BLaER1 (cell line): ENCODE results near the gene ARHGAP22.

ENCODE experiments used
- H3K27ac ChIP-seq: shearing (Covaris generic); formaldehyde crosslinking; 2 replicates; pipeline ENCODE4 v1.8.1; 2022
- H3K27me3 ChIP-seq: shearing (Covaris generic); formaldehyde crosslinking; 2 replicates; pipeline ENCODE4 v1.8.1; 2022
- H3K36me3 ChIP-seq: shearing (Covaris generic); formaldehyde crosslinking; 2 replicates; pipeline ENCODE4 v1.8.1; 2022
- H3K4me1 ChIP-seq: shearing (Covaris generic); formaldehyde crosslinking; 2 replicates; pipeline ENCODE4 v1.8.1; 2022
- H3K4me2 ChIP-seq: shearing (Covaris generic); formaldehyde crosslinking; 2 replicates; pipeline ENCODE4 v1.8.1; 2022
- H3K4me3 ChIP-seq: shearing (Covaris generic); formaldehyde crosslinking; 2 replicates; pipeline ENCODE4 v1.8.1; 2022
- H3K9ac ChIP-seq: shearing (Covaris generic); formaldehyde crosslinking; 2 replicates; pipeline ENCODE4 v1.8.1; 2022
- H3K9me3 ChIP-seq: shearing (Covaris generic); formaldehyde crosslinking; 2 replicates; pipeline ENCODE4 v1.8.1; 2022
- H4K20me1 ChIP-seq: shearing (Covaris generic); formaldehyde crosslinking; 2 replicates; pipeline ENCODE4 v1.8.1; 2022
- Cebpa-rat ChIP-seq: shearing (Covaris generic); IDR thresholded peaks from 2 replicates; pipeline ENCODE4 v1.8.1; 2022

ARHGAP22 gene

DNA sequence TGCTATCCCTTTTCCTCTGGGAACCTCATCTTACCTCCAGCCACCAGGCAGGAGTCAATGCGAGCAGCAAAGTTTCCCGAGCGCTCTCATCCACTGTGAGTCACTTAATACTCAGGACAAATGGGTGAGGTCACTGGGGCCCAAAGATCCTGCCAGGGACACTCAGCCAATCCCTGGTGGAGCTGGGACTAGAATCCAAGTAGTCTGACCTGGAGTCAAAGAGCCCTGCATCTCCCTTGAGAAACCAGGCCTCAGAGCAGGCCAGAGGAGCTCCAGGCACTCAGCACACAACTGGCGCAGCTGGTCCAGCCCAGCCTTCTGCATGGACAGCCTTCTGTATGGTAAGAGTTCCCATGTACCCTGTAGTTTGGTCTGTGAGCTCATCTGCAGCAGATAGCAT, 156.1 kb downstream of the ARHGAP22 start:
- Histone ChIP-seq H3K4me2 (no peak overlapping the region), H3K4me3 (no peak overlapping the region), H4K20me1 (no peaks in the 10 kb centered on the region), H3K9me3 (no peaks in the 10 kb centered on the region), H3K36me3 (no peaks in the 10 kb centered on the region), H3K27ac (no peak overlapping the region), H3K9ac (no peak overlapping the region), H3K27me3 (no peaks in the 10 kb centered on the region), H3K4me1 (peaks cover 49% of the 10 kb centered on the region)
- TF ChIP-seq Cebpa-rat, result no peak

DNA sequence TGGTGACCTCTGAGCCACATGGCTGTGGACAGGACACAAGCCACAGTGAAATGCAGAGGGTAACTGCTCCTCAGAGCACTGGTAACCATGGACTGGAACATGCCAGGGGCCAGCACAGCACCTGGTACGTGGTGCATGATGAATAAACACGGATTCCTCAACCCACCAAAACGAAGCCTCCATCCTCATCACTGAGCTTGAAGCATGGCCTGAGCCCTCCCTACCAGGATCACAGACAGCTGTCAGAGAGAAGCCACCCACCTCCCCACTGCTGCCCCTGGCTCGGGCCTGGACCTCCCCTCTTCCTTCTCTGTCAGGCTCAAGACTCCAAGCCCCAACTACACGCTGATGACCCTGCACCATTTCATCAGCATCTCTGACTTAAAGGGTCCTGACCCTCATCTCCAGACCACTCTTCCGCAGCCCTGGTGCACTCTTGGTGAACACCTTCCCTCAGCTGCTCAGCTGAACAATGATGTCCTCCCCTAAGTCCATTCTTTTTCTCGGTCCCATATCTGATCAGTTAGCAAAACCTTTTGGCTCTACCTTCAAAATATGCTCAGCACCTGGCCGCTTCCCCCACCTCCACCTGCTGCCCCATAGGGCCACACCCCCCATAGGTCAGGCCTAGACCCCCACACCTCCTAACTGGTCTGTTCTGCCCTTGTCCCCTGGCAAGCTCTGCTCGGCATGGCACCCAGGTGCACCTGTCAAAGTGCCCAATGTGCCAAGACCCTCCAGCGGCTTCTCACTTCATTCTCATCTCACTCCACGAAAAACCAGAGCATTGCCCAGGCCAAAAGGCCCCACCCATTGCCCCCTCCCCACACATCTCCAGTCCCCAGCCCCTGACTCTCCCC, 157.3 kb downstream of the ARHGAP22 start:
- no peak overlapping the region for H3K9ac ChIP-seq
- H4K20me1 ChIP-seq, result no peaks in the 10 kb centered on the region
- H3K36me3 ChIP-seq, result no peaks in the 10 kb centered on the region
- no peak overlapping the region for H3K4me3 ChIP-seq
- H3K9me3 ChIP-seq, result no peaks in the 10 kb centered on the region
- H3K27me3 ChIP-seq, result no peaks in the 10 kb centered on the region
- H3K4me1 ChIP-seq, result peaks cover 37% of the 10 kb centered on the region
- peak overlapping the region; percentile 20 for H3K4me2 ChIP-seq
- no peak for TF ChIP-seq Cebpa-rat
- H3K27ac ChIP-seq, result no peak overlapping the region

- Histone ChIP-seq H3K27ac (no peak overlapping the region), H3K4me1 (peaks cover 29% of the 10 kb centered on the region), H3K4me3 (no peak overlapping the region), H3K9me3 (no peaks in the 10 kb centered on the region), H3K36me3 (peaks cover 3% of the 10 kb centered on the region; the same call in 1 of the 2 replicates), H3K4me2 (peak overlapping the region; percentile 20), H4K20me1 (no peaks in the 10 kb centered on the region), H3K9ac (no peak overlapping the region), H3K27me3 (no peaks in the 10 kb centered on the region)
- TF ChIP-seq Cebpa-rat, result no peak
Observed at GRCh38 chr10:48446785-48447184, 158.1 kb downstream of the ARHGAP22 start.

DNA sequence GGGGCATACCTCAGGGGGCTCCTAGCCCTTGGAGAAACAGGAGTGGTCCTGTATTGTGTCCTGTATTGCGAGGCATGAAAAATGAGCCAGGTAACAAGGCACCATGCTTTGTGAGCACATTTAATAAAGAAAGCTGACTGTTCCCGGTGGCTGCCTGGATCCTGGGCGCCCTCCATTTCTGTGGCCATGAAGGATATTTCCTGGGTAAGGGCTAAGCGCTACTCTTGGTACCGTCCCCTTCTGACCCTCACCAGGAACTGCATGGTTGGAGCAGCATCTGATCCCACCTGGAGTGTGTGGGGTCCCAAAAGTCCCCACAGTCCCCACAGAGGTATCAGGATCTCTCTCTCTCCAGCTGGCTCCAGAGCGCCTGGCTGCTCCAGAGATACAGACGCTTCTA, 158.9 kb downstream of the ARHGAP22 start:
- H3K27ac ChIP-seq, result no peak overlapping the region
- H3K4me1 ChIP-seq, result peaks cover 25% of the 10 kb centered on the region
- H4K20me1 ChIP-seq, result no peaks in the 10 kb centered on the region
- TF ChIP-seq Cebpa-rat, result no peak
- no peak overlapping the region for H3K4me3 ChIP-seq
- peaks cover 3% of the 10 kb centered on the region; the same call in 1 of the 2 replicates for H3K36me3 ChIP-seq
- no peaks in the 10 kb centered on the region for H3K27me3 ChIP-seq
- H3K4me2 ChIP-seq, result no peak overlapping the region
- H3K9ac ChIP-seq, result no peak overlapping the region
- no peaks in the 10 kb centered on the region for H3K9me3 ChIP-seq

DNA sequence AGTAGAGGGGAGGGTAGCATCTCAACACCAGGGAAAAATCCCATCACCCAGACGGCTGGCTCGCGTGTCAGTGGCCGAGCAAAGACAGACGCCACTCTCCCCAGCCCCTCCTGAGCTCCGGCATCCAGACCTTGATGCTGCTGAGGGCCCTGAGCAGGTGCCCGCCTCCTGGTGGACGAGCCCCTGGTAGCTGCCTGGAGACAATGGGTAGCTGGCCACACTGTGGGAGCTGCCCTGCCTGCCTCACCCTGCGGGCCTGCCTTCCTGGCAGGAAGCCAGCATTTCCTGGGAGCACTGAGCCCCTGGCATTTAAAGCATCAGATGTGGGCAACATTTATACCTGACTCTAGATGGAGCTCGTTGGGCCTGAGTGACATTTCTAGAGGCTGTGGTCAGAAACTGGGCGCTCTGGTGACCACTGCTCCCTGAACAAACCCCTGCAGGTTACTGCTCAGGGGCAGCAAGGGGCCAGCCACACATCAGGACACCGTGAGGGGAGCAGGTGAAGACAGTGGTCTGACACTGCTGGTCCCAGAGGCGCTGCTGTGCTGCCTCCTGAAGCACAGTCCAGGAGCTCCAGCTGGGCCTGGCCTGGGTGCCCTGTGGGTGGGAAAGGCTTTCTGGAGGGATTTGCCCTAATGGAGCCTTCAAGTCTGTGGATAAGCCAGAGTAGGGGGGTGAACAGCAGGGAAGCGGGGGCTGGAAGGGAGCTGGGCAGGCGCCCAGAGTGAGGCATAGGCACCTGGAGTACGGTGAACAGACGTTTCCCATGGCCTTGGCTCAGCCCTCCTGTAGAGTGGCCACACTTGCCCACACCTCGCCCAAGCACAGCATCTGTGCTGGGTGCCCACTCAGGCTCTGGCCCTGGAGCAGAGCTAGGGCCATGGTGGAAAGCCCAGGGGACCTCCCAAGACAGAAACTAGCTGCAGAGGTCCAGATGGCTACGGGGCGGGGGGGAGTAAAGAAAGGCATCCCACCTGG, 159.7 kb downstream of the ARHGAP22 start:
- Histone ChIP-seq H3K4me1 (peaks cover 24% of the 10 kb centered on the region), H3K9me3 (no peaks in the 10 kb centered on the region), H3K36me3 (peaks cover 3% of the 10 kb centered on the region; the same call in 1 of the 2 replicates), H3K4me3 (no peak overlapping the region), H3K27me3 (no peaks in the 10 kb centered on the region), H3K9ac (no peak overlapping the region), H3K4me2 (no peak overlapping the region), H4K20me1 (no peaks in the 10 kb centered on the region), H3K27ac (0 out of 2 replicates have a peak overlapping the region, but pooled peaks have one; percentile 13)
- TF ChIP-seq Cebpa-rat, result no peak

DNA sequence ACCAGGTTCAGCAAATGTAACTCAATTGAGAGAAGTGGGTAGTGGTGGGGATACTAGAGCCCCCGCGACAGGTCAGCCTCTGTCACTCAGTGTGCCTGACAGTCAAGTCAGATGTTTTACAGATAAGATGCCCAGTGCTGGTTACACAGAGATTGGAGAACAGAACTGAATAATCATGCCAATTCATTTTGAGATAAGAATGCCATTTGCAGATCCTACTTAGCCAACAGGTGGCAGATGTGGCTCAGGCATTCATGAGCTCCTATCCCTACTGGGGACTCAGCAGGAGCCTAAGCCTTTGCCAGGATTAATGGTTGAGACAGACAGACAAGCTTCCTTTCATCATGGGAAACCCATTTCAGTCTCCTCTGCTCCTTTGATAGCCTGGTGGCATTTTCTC, 160.6 kb downstream of the ARHGAP22 start:
- no peaks in the 10 kb centered on the region for H3K27me3 ChIP-seq
- H3K4me2 ChIP-seq, result no peak overlapping the region
- peaks cover 31% of the 10 kb centered on the region for H3K4me1 ChIP-seq
- no peaks in the 10 kb centered on the region for H3K9me3 ChIP-seq
- no peak overlapping the region for H3K27ac ChIP-seq
- TF ChIP-seq Cebpa-rat, result no peak
- no peak overlapping the region for H3K4me3 ChIP-seq
- no peaks in the 10 kb centered on the region for H4K20me1 ChIP-seq
- peaks cover 7% of the 10 kb centered on the region; the same call in 1 of the 2 replicates for H3K36me3 ChIP-seq
- no peak overlapping the region for H3K9ac ChIP-seq

GRCh38 chr10:48442809-48443177, 162.1 kb downstream of the ARHGAP22 start:
- Histone ChIP-seq H3K4me3 (no peak overlapping the region), H3K9ac (no peak overlapping the region), H3K9me3 (no peaks in the 10 kb centered on the region), H3K4me2 (no peak overlapping the region), H4K20me1 (no peaks in the 10 kb centered on the region), H3K27me3 (no peaks in the 10 kb centered on the region), H3K36me3 (peaks cover 11% of the 10 kb centered on the region), H3K4me1 (peaks cover 34% of the 10 kb centered on the region), H3K27ac (no peak overlapping the region)
- no peak for TF ChIP-seq Cebpa-rat

DNA sequence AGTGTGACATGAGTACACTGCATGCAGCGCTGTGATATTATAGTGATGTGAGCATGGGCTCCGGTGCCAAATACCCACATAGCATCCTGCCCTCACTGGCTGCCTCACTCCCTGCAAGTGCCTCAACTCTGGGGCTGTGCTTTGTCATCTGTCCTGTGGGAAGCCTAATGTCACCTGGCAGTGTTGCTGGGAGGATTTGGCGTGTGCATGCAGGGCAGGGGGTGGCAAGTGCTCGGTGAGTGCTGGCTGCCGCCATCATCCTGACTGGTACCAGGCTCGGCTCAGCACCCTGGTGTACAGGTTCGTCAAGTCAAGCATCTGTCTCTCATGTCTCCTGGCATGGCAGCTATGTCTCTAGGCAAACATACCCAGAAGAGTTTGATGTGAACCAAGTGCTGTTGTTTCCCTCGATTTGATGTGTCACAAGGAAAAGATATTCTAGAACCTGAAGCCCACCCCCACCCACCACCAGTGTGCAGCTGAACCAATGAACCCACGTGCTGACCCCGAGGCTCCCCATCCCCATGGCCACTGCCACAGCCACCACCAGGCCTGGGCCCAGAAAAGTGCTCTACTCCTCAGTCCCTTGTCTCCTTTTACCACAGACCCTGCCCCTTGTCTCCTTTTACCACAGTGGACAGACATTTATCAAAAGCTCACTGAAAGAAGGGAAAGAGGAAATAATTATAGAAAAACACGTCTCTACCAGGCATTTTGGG, 162.6 kb downstream of the ARHGAP22 start:
- no peaks in the 10 kb centered on the region for H4K20me1 ChIP-seq
- H3K4me2 ChIP-seq, result no peak overlapping the region
- H3K4me3 ChIP-seq, result no peak overlapping the region
- H3K36me3 ChIP-seq, result peaks cover 16% of the 10 kb centered on the region
- H3K9me3 ChIP-seq, result no peaks in the 10 kb centered on the region
- peaks cover 33% of the 10 kb centered on the region for H3K4me1 ChIP-seq
- no peak for TF ChIP-seq Cebpa-rat
- H3K27me3 ChIP-seq, result no peaks in the 10 kb centered on the region
- no peak overlapping the region for H3K9ac ChIP-seq
- H3K27ac ChIP-seq, result no peak overlapping the region

DNA sequence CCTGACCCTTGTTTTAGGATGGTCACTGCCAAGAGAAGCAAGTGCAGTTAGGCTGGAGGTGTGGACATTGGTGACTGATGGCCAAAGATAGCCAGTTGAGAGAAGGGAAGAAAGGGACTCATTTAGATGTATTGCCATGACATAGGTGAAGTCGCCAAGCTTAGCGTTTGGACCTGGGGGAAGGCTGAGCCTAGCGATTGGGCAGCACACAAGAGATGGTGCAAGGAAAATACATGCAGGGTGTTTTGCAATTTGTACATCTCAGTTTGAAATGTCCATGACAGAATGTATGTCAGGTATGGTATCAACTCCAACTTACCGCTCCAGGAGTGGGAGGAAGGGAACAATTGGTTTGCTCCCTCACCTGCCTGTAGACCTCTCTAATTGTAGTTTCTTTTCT, 164.1 kb downstream of the ARHGAP22 start:
- H3K9ac ChIP-seq, result no peak overlapping the region
- H3K27me3 ChIP-seq, result no peaks in the 10 kb centered on the region
- H3K4me1 ChIP-seq, result peaks cover 21% of the 10 kb centered on the region
- no peaks in the 10 kb centered on the region for H3K9me3 ChIP-seq
- no peak for TF ChIP-seq Cebpa-rat
- H3K4me3 ChIP-seq, result no peak overlapping the region
- H3K36me3 ChIP-seq, result peaks cover 22% of the 10 kb centered on the region
- no peak overlapping the region for H3K27ac ChIP-seq
- no peaks in the 10 kb centered on the region for H4K20me1 ChIP-seq
- H3K4me2 ChIP-seq, result no peak overlapping the region
